ENCODE measurements around the gene BYSL.

Gene BYSL

GRCh38 chr6:41963371-41963770, 42.1 kb downstream of the BYSL start:
- TF ChIP-seq, protein P1, sequence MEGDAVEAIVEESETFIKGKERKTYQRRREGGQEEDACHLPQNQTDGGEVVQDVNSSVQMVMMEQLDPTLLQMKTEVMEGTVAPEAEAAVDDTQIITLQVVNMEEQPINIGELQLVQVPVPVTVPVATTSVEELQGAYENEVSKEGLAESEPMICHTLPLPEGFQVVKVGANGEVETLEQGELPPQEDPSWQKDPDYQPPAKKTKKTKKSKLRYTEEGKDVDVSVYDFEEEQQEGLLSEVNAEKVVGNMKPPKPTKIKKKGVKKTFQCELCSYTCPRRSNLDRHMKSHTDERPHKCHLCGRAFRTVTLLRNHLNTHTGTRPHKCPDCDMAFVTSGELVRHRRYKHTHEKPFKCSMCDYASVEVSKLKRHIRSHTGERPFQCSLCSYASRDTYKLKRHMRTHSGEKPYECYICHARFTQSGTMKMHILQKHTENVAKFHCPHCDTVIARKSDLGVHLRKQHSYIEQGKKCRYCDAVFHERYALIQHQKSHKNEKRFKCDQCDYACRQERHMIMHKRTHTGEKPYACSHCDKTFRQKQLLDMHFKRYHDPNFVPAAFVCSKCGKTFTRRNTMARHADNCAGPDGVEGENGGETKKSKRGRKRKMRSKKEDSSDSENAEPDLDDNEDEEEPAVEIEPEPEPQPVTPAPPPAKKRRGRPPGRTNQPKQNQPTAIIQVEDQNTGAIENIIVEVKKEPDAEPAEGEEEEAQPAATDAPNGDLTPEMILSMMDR (IDR thresholded peaks at IDR 0.05; ENCODE audit: insufficient read depth, low read length, poor library complexity, severe bottlenecking): no peak
- TF ChIP-seq EZH2phosphoT487 (conservative IDR thresholded peaks at IDR 0.05; ENCODE audit: low read length): no peak
- H3F3A ChIP-seq (ENCODE audit: insufficient read depth): no peaks in the 10 kb centered on the region
- no peak overlapping the region for H3K27ac ChIP-seq (ENCODE audit: low read depth, low read length)
- no peak overlapping the region for H3K4me2 ChIP-seq (ENCODE audit: low read depth, low read length, poor library complexity, severe bottlenecking)
- no peaks in the 10 kb centered on the region for H3K9me2 ChIP-seq (replicated peaks; ENCODE audit: insufficient read depth, low read length)
- no peaks in the 10 kb centered on the region for H3K36me3 ChIP-seq (ENCODE audit: low read length)
- no peaks in the 10 kb centered on the region for H3K27me3 ChIP-seq (ENCODE audit: low read length)
- no peak overlapping the region for H3K9ac ChIP-seq (ENCODE audit: low read length)
- H2AFZ ChIP-seq (ENCODE audit: low read depth, low read length, severe bottlenecking): no peak overlapping the region
- H3K9me3 ChIP-seq (ENCODE audit: insufficient read depth, low read length): no peaks in the 10 kb centered on the region
- no peak overlapping the region for H3K4me3 ChIP-seq (ENCODE audit: insufficient read depth, low read length, poor library complexity, severe bottlenecking)
- no peaks in the 10 kb centered on the region for H4K20me1 ChIP-seq (ENCODE audit: low read depth, low read length)
- H3K79me2 ChIP-seq (ENCODE audit: insufficient read depth, low read length): no peaks in the 10 kb centered on the region

- no peak overlapping the region for H3K9ac ChIP-seq (ENCODE audit: low read length)
- no peak overlapping the region for H3K4me2 ChIP-seq (ENCODE audit: low read depth, low read length, poor library complexity, severe bottlenecking)
- H3K27ac ChIP-seq (ENCODE audit: low read depth, low read length): no peak overlapping the region
These were observed 43.0 kb downstream of the BYSL start for GRCh38 chr6:41964201-41964887.

DNA sequence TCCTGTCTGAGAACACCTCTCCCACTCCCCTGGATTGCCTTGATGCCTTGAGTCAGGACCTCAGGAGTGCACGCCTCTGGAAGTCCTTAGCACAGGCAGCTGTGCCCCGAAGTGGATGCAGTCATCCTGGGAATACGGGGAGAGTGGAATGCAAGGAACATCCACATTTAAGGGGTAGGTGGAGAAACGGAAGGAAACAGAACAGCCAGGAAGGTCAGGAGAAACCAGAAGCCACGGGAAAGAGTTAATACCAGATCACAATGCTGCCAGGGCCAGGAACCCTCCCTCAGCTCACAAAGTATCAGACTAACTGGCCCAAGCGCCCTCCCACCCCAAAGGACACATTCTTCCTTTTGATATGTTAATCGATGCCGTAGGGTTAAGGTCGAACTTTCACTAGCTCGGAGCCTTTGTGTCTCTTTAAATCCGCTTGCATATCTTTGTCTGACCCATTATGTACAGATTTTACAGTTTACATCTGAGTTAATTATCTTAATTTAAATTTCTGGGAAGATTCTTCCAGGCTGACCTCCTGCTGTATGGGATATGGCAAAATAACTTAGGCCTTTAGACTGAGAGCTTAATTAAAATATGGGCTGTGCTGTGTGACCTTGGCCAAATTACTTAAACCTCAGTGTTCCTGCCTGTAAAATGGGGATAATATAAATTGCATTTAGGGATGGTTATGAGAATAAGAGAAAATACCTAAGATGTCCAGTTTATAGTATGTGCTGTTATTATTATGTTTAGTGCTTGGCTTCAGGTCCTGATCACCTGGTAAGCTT, 44.3 kb downstream of the BYSL start:
- no peak overlapping the region for H2AFZ ChIP-seq (ENCODE audit: low read depth, low read length, severe bottlenecking)
- no peaks in the 10 kb centered on the region for H3K27me3 ChIP-seq (ENCODE audit: low read length)
- TF ChIP-seq, protein P1 (IDR thresholded peaks at IDR 0.05; ENCODE audit: insufficient read depth, low read length, poor library complexity, severe bottlenecking): no peak
- no peak for TF ChIP-seq EZH2phosphoT487 (conservative IDR thresholded peaks at IDR 0.05; ENCODE audit: low read length)
- no peaks in the 10 kb centered on the region for H3K36me3 ChIP-seq (ENCODE audit: low read length)
- no peak overlapping the region for H3K9ac ChIP-seq (ENCODE audit: low read length)
- no peak overlapping the region for H3K4me3 ChIP-seq (ENCODE audit: insufficient read depth, low read length, poor library complexity, severe bottlenecking)
- H3K4me2 ChIP-seq (ENCODE audit: low read depth, low read length, poor library complexity, severe bottlenecking): no peak overlapping the region
- no peak overlapping the region for H3K27ac ChIP-seq (ENCODE audit: low read depth, low read length)
- H4K20me1 ChIP-seq (ENCODE audit: low read depth, low read length): no peaks in the 10 kb centered on the region
- no peaks in the 10 kb centered on the region for H3K79me2 ChIP-seq (ENCODE audit: insufficient read depth, low read length)
- no peaks in the 10 kb centered on the region for H3K9me3 ChIP-seq (ENCODE audit: insufficient read depth, low read length)
- H3F3A ChIP-seq (ENCODE audit: insufficient read depth): no peaks in the 10 kb centered on the region
- H3K9me2 ChIP-seq (replicated peaks; ENCODE audit: insufficient read depth, low read length): no peaks in the 10 kb centered on the region

More at GRCh38 chr6:41964201-41964887, 43.0 kb downstream of the BYSL start:
- no peaks in the 10 kb centered on the region for H3F3A ChIP-seq (ENCODE audit: insufficient read depth)
- H3K9me3 ChIP-seq (ENCODE audit: insufficient read depth, low read length): no peaks in the 10 kb centered on the region
- H4K20me1 ChIP-seq (ENCODE audit: low read depth, low read length): no peaks in the 10 kb centered on the region
- H2AFZ ChIP-seq (ENCODE audit: low read depth, low read length, severe bottlenecking): no peak overlapping the region
- no peaks in the 10 kb centered on the region for H3K36me3 ChIP-seq (ENCODE audit: low read length)
- no peak overlapping the region for H3K4me3 ChIP-seq (ENCODE audit: insufficient read depth, low read length, poor library complexity, severe bottlenecking)
- H3K79me2 ChIP-seq (ENCODE audit: insufficient read depth, low read length): no peaks in the 10 kb centered on the region
- H3K9me2 ChIP-seq (replicated peaks; ENCODE audit: insufficient read depth, low read length): no peaks in the 10 kb centered on the region
- H3K27me3 ChIP-seq (ENCODE audit: low read length): no peaks in the 10 kb centered on the region
- TF ChIP-seq EZH2phosphoT487 (conservative IDR thresholded peaks at IDR 0.05; ENCODE audit: low read length): no peak
- TF ChIP-seq, protein P1 (IDR thresholded peaks at IDR 0.05; ENCODE audit: insufficient read depth, low read length, poor library complexity, severe bottlenecking): no peak
